ENCODE results near the gene MAGEA10.
"Not testable (repeated sequence)": the region's sequence is repeated elsewhere in the genome, so short reads cannot be mapped to it uniquely, and the experiment has no call there.

MAGEA10 gene

GRCh38 chrX:152138388-152138784, at the start of gene MAGEA10:
TSS of gene MAGEA10 (minus strand) at chrX:152138577. CDS start at chrX:152135620, 2,957 bp downstream.
- Histone ChIP-seq H3K36me3 (ENCODE audit: insufficient read depth, low read depth, low read length) (no peaks in the 10 kb centered on the region), H3K4me1 (ENCODE audit: insufficient read depth, low read length) (no peaks in the 10 kb centered on the region), H3K9me3 (ENCODE audit: insufficient read depth, low read depth, low read length) (no peaks in the 10 kb centered on the region), H3K27me3 (ENCODE audit: insufficient read depth, low read length) (no peaks in the 10 kb centered on the region), H3K27ac (ENCODE audit: low read length) (no peak within 1 kb of the TSS), H3K4me3 (ENCODE audit: low read length) (no peak within 1 kb of the TSS), H3K9ac (ENCODE audit: low read depth, low read length) (no peak within 1 kb of the TSS)

- no peaks in the 10 kb centered on the region for H3K9me3 ChIP-seq (ENCODE audit: insufficient read depth, low read depth, low read length)
- no peaks in the 10 kb centered on the region for H3K36me3 ChIP-seq (ENCODE audit: insufficient read depth, low read depth, low read length)
- no peak overlapping the region for H3K27ac ChIP-seq (ENCODE audit: low read length)
- H3K4me3 ChIP-seq (ENCODE audit: low read length), result no peak overlapping the region
- H3K9ac ChIP-seq (ENCODE audit: low read depth, low read length), result no peak overlapping the region
- H3K4me1 ChIP-seq (ENCODE audit: insufficient read depth, low read length), result no peaks in the 10 kb centered on the region
- H3K27me3 ChIP-seq (ENCODE audit: insufficient read depth, low read length), result no peaks in the 10 kb centered on the region
Measured at GRCh38 chrX:152177497-152178269, 39.3 kb upstream of the MAGEA10 start.

- no peaks in the 10 kb centered on the region for H3K4me1 ChIP-seq (ENCODE audit: insufficient read depth, low read length)
- H3K4me3 ChIP-seq (ENCODE audit: low read length), result no peak overlapping the region
- H3K36me3 ChIP-seq (ENCODE audit: insufficient read depth, low read depth, low read length), result no peaks in the 10 kb centered on the region
- H3K9ac ChIP-seq (ENCODE audit: low read depth, low read length), result no peak overlapping the region
- H3K27ac ChIP-seq (ENCODE audit: low read length), result no peak overlapping the region
- H3K9me3 ChIP-seq (ENCODE audit: insufficient read depth, low read depth, low read length), result no peaks in the 10 kb centered on the region
- H3K27me3 ChIP-seq (ENCODE audit: insufficient read depth, low read length), result no peaks in the 10 kb centered on the region
Measured at GRCh38 chrX:152177052-152177451, 38.7 kb upstream of the MAGEA10 start.

GRCh38 chrX:152175892-152176291, 37.5 kb upstream of the MAGEA10 start:
- not testable (repeated sequence) for H3K4me1 ChIP-seq (ENCODE audit: insufficient read depth, low read length); H3K4me3 ChIP-seq (ENCODE audit: low read length); H3K27me3 ChIP-seq (ENCODE audit: insufficient read depth, low read length); H3K9me3 ChIP-seq (ENCODE audit: insufficient read depth, low read depth, low read length); H3K36me3 ChIP-seq (ENCODE audit: insufficient read depth, low read depth, low read length); H3K9ac ChIP-seq (ENCODE audit: low read depth, low read length); H3K27ac ChIP-seq (ENCODE audit: low read length)

GRCh38 chrX:152173923-152174322, 35.5 kb upstream of the MAGEA10 start:
- not testable (repeated sequence) for H3K9me3 ChIP-seq (ENCODE audit: insufficient read depth, low read depth, low read length); H3K9ac ChIP-seq (ENCODE audit: low read depth, low read length); H3K4me3 ChIP-seq (ENCODE audit: low read length); H3K36me3 ChIP-seq (ENCODE audit: insufficient read depth, low read depth, low read length); H3K27me3 ChIP-seq (ENCODE audit: insufficient read depth, low read length); H3K27ac ChIP-seq (ENCODE audit: low read length); H3K4me1 ChIP-seq (ENCODE audit: insufficient read depth, low read length)

DNA sequence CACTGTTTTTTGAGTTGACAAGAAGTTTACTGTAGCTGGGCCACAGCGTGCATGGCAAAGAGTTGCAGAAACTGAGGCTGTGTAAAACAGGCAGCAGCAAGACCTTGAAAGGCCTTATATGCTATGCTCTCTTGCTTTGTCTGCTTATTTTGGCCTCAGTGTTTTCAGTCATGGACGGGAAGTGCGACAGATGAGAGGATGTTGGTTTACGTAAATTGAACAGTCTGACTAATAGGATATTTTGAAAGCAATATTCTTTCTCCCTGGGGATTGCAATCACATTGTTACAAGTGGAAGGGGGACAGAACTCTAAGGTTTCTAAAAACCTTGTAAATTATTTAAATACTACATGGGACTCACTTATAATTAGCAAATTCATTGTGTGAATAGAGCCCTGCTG, 32.2 kb upstream of the MAGEA10 start:
- Histone ChIP-seq H3K4me3 (ENCODE audit: low read length) (no peak overlapping the region), H3K9me3 (ENCODE audit: insufficient read depth, low read depth, low read length) (no peaks in the 10 kb centered on the region), H3K27me3 (ENCODE audit: insufficient read depth, low read length) (no peaks in the 10 kb centered on the region), H3K9ac (ENCODE audit: low read depth, low read length) (no peak overlapping the region), H3K36me3 (ENCODE audit: insufficient read depth, low read depth, low read length) (no peaks in the 10 kb centered on the region), H3K4me1 (ENCODE audit: insufficient read depth, low read length) (no peaks in the 10 kb centered on the region), H3K27ac (ENCODE audit: low read length) (no peak overlapping the region)

GRCh38 chrX:152165033-152165743, 26.8 kb upstream of the MAGEA10 start:
- no peak overlapping the region for H3K27ac ChIP-seq (ENCODE audit: low read length)
- no peak overlapping the region for H3K9ac ChIP-seq (ENCODE audit: low read depth, low read length)
- no peaks in the 10 kb centered on the region for H3K4me1 ChIP-seq (ENCODE audit: insufficient read depth, low read length)
- no peaks in the 10 kb centered on the region for H3K9me3 ChIP-seq (ENCODE audit: insufficient read depth, low read depth, low read length)
- H3K36me3 ChIP-seq (ENCODE audit: insufficient read depth, low read depth, low read length), result no peaks in the 10 kb centered on the region
- H3K4me3 ChIP-seq (ENCODE audit: low read length), result no peak overlapping the region
- H3K27me3 ChIP-seq (ENCODE audit: insufficient read depth, low read length), result no peaks in the 10 kb centered on the region

DNA sequence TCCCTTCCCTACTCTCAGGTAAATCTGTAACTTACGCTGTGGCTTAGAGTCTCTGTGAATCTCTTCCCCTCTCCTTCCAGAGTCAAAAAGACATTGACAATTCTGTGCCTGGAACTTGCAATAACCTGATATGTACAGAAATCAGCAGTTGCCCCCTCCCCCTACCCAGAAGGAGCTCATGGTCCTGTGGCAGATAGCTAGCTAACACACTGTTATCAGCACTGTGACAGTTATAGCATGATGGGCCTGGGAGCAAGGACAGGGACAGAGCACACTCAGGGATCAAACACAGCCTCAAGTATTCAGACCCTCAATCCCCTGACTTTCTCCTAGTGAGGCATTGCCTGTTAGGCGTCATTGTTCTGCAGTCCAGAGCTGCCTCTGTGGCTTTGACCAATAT, 18.7 kb upstream of the MAGEA10 start:
- Histone ChIP-seq H3K4me1 (ENCODE audit: insufficient read depth, low read length) (no peaks in the 10 kb centered on the region), H3K27ac (ENCODE audit: low read length) (no peak overlapping the region), H3K36me3 (ENCODE audit: insufficient read depth, low read depth, low read length) (no peaks in the 10 kb centered on the region), H3K9me3 (ENCODE audit: insufficient read depth, low read depth, low read length) (no peaks in the 10 kb centered on the region), H3K27me3 (ENCODE audit: insufficient read depth, low read length) (no peaks in the 10 kb centered on the region), H3K9ac (ENCODE audit: low read depth, low read length) (no peak overlapping the region), H3K4me3 (ENCODE audit: low read length) (no peak overlapping the region)

- H3K27me3 ChIP-seq (ENCODE audit: insufficient read depth, low read length), result no peaks in the 10 kb centered on the region
- H3K9me3 ChIP-seq (ENCODE audit: insufficient read depth, low read depth, low read length), result no peaks in the 10 kb centered on the region
- no peak overlapping the region for H3K9ac ChIP-seq (ENCODE audit: low read depth, low read length)
- H3K4me1 ChIP-seq (ENCODE audit: insufficient read depth, low read length), result no peaks in the 10 kb centered on the region
- no peaks in the 10 kb centered on the region for H3K36me3 ChIP-seq (ENCODE audit: insufficient read depth, low read depth, low read length)
- H3K4me3 ChIP-seq (ENCODE audit: low read length), result no peak overlapping the region
- H3K27ac ChIP-seq (ENCODE audit: low read length), result no peak overlapping the region
Measured at GRCh38 chrX:152155766-152156310, 17.5 kb upstream of the MAGEA10 start.

GRCh38 chrX:152154050-152154449, 15.7 kb upstream of the MAGEA10 start:
- no peaks in the 10 kb centered on the region for H3K36me3 ChIP-seq (ENCODE audit: insufficient read depth, low read depth, low read length)
- H3K9ac ChIP-seq (ENCODE audit: low read depth, low read length), result no peak overlapping the region

DNA sequence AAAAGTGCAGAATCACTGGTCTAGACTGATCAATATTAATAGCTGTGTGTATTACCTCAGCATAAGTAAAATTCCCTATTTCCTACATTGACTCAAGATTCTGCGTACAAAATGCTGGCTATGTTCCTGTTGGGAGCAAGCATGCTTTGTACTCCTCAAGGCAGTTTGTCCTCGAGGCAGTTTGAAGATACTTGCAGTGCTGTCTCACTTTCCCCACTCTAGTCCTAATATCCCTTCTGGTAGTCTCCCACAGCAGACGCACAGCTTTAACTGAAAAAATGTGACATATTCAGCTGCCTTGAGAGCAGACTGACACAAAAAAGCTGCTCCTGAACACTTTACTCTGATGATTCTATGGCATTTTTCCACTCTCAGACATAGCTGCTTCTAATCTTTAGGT, 12.9 kb upstream of the MAGEA10 start:
- H3K9me3 ChIP-seq (ENCODE audit: insufficient read depth, low read depth, low read length), result no peaks in the 10 kb centered on the region
- H3K27ac ChIP-seq (ENCODE audit: low read length), result no peak overlapping the region
- H3K27me3 ChIP-seq (ENCODE audit: insufficient read depth, low read length), result no peaks in the 10 kb centered on the region
- H3K4me3 ChIP-seq (ENCODE audit: low read length), result no peak overlapping the region
- no peaks in the 10 kb centered on the region for H3K36me3 ChIP-seq (ENCODE audit: insufficient read depth, low read depth, low read length)
- no peak overlapping the region for H3K9ac ChIP-seq (ENCODE audit: low read depth, low read length)
- peaks cover 6% of the 10 kb centered on the region; the same call in 1 of the 2 replicates for H3K4me1 ChIP-seq (ENCODE audit: insufficient read depth, low read length)

More at GRCh38 chrX:152154050-152154449, 15.7 kb upstream of the MAGEA10 start:
- H3K27ac ChIP-seq (ENCODE audit: low read length), result no peak overlapping the region
- H3K4me1 ChIP-seq (ENCODE audit: insufficient read depth, low read length), result peaks cover 6% of the 10 kb centered on the region; the same call in 1 of the 2 replicates
- no peaks in the 10 kb centered on the region for H3K27me3 ChIP-seq (ENCODE audit: insufficient read depth, low read length)
- no peaks in the 10 kb centered on the region for H3K9me3 ChIP-seq (ENCODE audit: insufficient read depth, low read depth, low read length)
- no peak overlapping the region for H3K4me3 ChIP-seq (ENCODE audit: low read length)

- Histone ChIP-seq H3K9me3 (ENCODE audit: insufficient read depth, low read depth, low read length) (no peaks in the 10 kb centered on the region), H3K4me1 (ENCODE audit: insufficient read depth, low read length) (peaks cover 6% of the 10 kb centered on the region; the same call in 1 of the 2 replicates), H3K27me3 (ENCODE audit: insufficient read depth, low read length) (no peaks in the 10 kb centered on the region), H3K4me3 (ENCODE audit: low read length) (no peak overlapping the region), H3K9ac (ENCODE audit: low read depth, low read length) (no peak overlapping the region), H3K27ac (ENCODE audit: low read length) (no peak overlapping the region), H3K36me3 (ENCODE audit: insufficient read depth, low read depth, low read length) (no peaks in the 10 kb centered on the region)
Measured at GRCh38 chrX:152149648-152150047, 11.3 kb upstream of the MAGEA10 start.
